ENCODE data around the gene ETFDH.
A peak's percentile ranks its signal among the peaks of the same experiment; 100 is the strongest.
"Not testable (repeated sequence)": the region's sequence is repeated elsewhere in the genome, so short reads cannot be mapped to it uniquely, and the experiment has no call there.

The ETFDH gene

GRCh38 chr4:158681629-158682028 lies 9.5 kb downstream of the ETFDH start:
- no peak for DNase-seq

DNA sequence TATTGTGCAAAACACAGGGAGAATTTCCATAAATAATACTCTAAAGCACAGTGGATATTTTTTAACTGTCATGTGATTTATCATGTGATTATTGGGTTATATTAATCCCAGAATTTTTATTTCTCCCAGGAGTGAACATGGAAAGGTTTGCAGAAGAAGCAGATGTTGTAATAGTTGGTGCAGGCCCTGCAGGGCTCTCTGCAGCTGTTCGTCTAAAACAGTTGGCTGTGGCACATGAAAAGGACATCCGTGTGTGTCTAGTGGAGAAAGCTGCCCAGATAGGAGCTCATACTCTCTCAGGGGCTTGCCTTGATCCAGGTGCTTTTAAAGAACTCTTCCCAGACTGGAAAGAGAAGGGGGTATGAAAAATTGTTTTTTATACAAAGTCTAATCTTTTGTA lies 10.0 kb downstream of the ETFDH start:
- DNase-seq = no peak

- no peak for DNase-seq
These were observed 16.7 kb downstream of the ETFDH start for GRCh38 chr4:158688813-158689212.

GRCh38 chr4:158704274-158704673 lies 32.2 kb downstream of the ETFDH start:
- no peak for DNase-seq

GRCh38 chr4:158710814-158711213 lies 38.7 kb downstream of the ETFDH start:
- no peak for DNase-seq

GRCh38 chr4:158712622-158713021 lies 40.5 kb downstream of the ETFDH start:
- not testable (repeated sequence) for DNase-seq

DNA sequence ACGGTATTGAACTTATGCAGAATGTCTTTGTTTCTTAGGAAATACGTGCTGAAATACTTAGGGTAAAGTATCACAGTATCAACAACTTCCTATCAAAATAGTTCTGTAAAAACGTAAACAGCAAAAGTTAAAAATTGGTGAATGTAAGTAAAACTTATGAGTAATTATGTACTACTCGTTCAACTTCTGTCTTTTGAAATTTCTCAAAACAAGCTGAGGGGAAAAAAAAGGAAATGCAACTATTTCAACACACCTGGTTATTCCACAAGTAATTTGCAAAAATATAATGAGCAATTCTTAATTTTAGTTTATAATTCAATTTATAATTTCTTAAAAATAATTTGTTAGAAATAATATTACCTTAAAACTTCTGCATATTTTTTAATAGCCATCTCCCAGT lies 42.8 kb downstream of the ETFDH start:
- DNase-seq = no peak

DNA sequence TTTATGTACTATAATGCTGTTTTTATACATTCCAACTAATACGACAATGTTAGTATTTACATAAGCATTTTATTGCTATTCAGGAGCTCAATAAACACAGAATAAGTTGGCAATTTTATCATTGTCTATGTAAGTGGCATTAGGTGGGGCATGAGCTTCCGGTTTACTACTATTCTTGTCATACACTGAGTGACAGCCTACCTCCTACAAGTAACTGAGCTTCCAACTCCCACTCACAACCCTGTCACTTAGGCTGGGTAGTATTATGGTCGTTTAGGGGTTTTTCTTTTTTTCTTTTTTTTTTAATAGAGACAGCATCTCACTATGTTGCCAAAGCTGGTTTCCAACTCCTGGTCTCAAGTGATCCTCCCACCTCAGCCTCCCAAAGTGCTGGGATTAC lies 43.7 kb downstream of the ETFDH start:
- DNase-seq = no peak

DNA sequence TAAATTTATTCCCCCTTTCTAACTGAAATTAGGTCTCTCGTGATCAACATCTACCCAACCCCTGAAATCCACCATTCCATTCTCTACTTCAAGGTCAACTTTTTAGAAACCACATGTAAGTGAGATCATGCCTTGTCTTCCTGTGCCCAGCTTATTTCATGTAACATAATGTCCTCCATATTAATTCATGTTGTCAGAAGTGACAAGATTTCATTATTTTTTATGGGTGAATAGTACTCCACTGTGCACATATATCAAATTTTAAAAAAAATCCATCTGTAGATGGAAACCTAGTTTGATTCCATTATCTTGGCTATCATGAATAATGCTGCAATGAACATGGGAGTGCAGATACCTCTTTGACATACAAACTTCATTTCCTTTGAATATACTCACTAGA lies 49.6 kb downstream of the ETFDH start:
- no peak for DNase-seq

DNA sequence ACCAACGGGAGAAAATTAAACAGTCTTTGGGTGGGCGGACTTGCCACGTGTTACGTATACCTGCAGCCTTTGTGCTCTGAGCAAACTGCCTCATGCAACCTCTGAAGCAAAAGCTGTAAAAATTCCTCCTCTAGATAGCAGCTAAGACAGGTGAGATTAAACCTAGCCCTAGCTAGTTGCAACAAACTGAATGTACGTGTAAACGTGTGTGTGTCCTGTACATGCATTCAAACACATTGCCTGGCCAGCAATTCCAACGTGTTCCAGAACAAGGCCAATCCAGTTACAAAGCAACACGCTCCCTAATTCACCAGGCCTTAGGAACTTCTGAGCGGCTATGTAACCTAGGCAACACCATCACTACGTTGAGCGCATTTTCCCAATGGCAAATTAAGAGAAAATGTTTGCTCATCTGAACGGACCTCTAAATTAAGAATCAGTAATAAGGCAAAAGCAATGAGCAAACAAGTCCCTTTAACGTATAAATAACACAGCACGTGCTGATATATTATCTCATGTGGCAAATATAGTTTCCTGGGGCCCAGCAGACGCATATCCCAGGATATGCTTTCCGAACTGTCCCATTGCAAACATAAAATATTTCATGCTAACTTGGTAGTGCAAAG lies 50.3 kb downstream of the ETFDH start:
- no peak for DNase-seq

- peak; percentile 41 to 63 for DNase-seq
These were observed 51.1 kb downstream of the ETFDH start, which contains the start of gene PPID for GRCh38 chr4:158722917-158723793. TSS of gene PPID (minus strand) at chr4:158723396. CDS start at chr4:158723288, 108 bp downstream.

DNA sequence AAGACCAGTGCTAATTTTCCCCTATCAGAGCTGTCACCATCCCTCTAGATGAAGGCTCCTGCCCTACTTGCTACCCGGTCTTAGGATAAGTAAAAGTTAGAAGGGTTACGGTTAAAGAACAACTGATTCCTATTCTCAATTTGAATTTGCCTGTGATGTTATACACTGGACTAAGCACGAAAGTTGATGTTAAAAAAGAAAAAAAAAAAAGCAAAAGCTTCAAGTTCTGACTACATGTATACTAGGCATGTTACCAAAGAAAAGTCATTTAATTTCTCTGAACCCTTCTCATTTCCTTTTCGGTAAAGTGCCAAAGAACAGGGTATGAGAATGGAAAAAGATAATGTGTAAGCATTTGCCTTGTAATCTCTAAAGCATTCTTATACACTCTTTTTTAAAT lies 52.5 kb downstream of the ETFDH start:
- no peak for DNase-seq

- no peak for DNase-seq
These were observed 54.5 kb downstream of the ETFDH start for GRCh38 chr4:158726633-158727032.

- DNase-seq = no peak
These were observed 56.1 kb downstream of the ETFDH start for GRCh38 chr4:158728236-158728635.

DNA sequence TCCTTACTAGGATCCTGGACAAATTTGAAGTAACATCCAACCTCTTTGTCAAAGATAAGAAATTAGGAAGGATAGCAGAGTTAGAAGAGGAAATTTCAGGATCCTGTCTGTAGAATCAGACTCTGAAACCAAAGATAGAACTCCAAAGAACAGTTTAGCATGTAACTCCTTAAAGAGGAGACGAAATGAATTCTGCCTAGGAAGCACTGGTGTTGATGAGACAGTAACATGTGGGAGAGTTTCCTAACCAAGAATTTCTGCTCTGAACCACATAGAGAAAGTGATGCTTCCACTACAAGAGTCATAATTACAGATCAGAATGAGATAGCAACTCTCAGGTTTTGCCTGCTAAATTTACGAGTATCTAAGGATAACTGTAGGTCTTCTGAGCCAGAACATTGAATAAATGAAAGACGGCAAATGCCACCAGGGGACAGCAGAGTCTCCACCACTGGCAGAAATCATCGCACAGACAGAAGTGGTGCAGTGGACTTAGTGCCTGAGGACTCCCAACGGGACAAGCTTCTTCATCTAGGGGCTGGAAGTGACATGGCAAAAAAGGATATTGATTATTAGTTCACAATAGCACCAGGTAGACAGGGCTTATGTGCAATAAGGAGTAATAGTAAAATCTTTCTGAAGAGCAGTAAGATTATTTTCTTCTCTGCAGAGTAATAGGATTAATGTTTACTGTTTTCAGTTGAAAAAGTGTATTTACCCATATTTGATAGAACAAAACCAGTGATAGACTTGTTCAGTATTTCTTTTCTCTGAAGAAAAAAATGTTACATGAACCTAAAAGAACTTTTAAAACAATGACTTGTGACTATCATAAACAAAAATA lies 57.8 kb downstream of the ETFDH start:
- no peak for DNase-seq

- no peak for DNase-seq
These were observed 66.8 kb downstream of the ETFDH start for GRCh38 chr4:158738866-158739265.

DNA sequence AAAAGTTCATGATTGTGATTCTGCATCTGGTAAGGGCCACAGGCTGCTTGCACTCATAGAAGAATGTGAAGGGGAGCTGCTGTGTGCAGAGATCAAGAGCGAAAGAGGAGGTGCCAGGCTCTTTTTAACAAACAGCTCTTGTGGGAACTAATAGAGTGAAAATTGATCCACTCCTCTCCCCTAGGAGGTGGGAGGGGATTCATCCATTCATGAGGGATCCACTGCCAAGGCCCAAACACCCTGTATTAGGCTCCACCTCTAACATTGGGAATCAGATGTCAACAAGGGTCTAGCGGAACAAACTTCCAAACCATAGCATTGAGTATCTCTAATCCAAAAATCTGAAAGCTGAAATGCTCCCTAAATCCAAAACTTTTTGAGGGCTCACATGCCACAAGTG lies 67.5 kb downstream of the ETFDH start:
- DNase-seq = no peak

DNA sequence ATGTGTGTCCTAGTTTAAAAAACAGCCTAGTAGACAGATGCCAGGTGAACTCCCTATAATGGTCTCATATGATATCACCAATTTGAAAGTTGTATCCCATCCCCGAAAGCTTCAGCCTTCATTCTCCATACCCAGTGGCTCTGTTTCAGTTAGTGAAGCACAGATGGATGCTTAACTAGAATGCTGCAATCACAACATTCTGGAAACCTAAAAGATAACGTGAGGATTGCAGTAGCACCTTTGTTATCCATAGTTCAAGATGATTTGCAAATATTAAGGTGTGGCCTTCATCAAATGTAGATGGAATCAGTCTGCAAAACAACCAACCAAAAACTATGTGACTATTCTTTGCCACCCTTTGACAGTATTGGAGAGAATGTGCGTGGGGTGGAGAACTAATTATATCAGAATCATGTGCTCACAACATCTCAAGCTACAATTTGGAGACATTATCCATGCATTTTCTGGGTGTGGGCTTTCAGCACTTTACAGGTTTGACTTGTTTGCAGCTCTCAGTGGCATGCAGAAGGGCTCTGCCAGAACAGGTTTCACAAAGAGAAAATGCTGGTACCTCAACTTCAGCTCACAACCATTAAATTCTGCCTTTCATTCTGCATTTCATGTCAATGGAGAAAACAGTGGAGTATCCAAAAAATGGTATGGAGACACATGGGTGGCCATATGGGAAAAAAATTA lies 69.4 kb downstream of the ETFDH start:
- no peak for DNase-seq

DNA sequence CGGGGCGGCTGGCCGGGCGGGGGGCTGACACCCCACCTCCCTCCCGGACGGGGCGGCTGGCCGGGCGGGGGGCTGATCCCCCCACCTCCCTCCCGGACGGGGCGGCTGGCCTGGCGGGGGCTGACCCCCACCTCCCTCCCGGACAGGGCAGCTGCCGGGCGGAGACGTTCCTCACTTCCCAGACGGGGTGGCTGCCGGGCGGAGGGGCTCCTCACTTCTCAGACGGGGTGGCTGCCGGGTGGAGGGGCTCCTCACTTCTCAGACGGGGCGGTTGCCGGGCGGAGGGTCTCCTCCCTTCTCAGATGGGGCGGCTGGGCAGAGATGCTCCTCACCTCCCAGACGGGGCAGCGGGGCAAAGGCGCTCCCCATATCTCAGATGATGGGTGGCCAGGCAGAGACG lies 74.4 kb downstream of the ETFDH start:
- DNase-seq = not testable (repeated sequence)

GRCh38 chr4:158750379-158750778 lies 78.3 kb downstream of the ETFDH start:
- no peak for DNase-seq

- no peak for DNase-seq
These were observed 82.5 kb downstream of the ETFDH start for GRCh38 chr4:158754385-158755180.

GRCh38 chr4:158755819-158756218 lies 83.7 kb downstream of the ETFDH start:
- DNase-seq = not testable (repeated sequence)

All from NCI-H187 (cell line).